Hindlimb muscle (tissue), 1 donor: ENCODE measurements around the gene ATRNL1. TPM values are rescaled to one million over a fixed set of nuclear protein-coding genes. Genes with fewer than 3 reads are reported as not detected.

Source experiments
- DNase-seq: peaks from one replicate; pipeline ENCODE4 v3.0.0-alpha.2; 2013
- polyA plus RNA-seq: library from polyadenylated mRNA; unstranded; fragments of 120-200 nt; gene quantifications from one replicate; pipeline ENCODE4 v1.2.1, GENCODE V29; 2013; ENCODE audit not compliant: insufficient read length

The ATRNL1 gene
- polyA plus RNA-seq, 1 donor = 0.45 TPM

GRCh38 chr10:115909962-115910731 is 817.0 kb downstream of the ATRNL1 start:
- DNase-seq = no peak

GRCh38 chr10:115914475-115914874 is 821.3 kb downstream of the ATRNL1 start:
- no peak for DNase-seq

- DNase-seq = no peak
Measured at GRCh38 chr10:115915429-115915828, 822.3 kb downstream of the ATRNL1 start.

GRCh38 chr10:115918812-115919211 is 825.6 kb downstream of the ATRNL1 start:
- no peak for DNase-seq

- DNase-seq = no peak
Measured at GRCh38 chr10:115921795-115922194, 828.6 kb downstream of the ATRNL1 start.

GRCh38 chr10:115931309-115931708 is 838.1 kb downstream of the ATRNL1 start:
- DNase-seq = no peak

- DNase-seq = no peak
Measured at GRCh38 chr10:115932099-115932498, 838.9 kb downstream of the ATRNL1 start.

GRCh38 chr10:115933098-115933497 is 839.9 kb downstream of the ATRNL1 start:
- no peak for DNase-seq

- DNase-seq = no peak
Measured at GRCh38 chr10:115935731-115936130, 842.6 kb downstream of the ATRNL1 start.

GRCh38 chr10:115936926-115937767 is 844.0 kb downstream of the ATRNL1 start:
- DNase-seq = no peak

- DNase-seq = no peak
Measured at GRCh38 chr10:115937768-115938056, 844.5 kb downstream of the ATRNL1 start.

- DNase-seq = no peak
Measured at GRCh38 chr10:115939101-115939854, 846.1 kb downstream of the ATRNL1 start.

GRCh38 chr10:115941361-115941771 is 848.2 kb downstream of the ATRNL1 start:
- peak; percentile 32 for DNase-seq

- DNase-seq = no peak
Measured at GRCh38 chr10:115942101-115942500, 848.9 kb downstream of the ATRNL1 start.

GRCh38 chr10:115944538-115944937 is 851.4 kb downstream of the ATRNL1 start:
- no peak for DNase-seq

GRCh38 chr10:115945701-115946445 is 852.7 kb downstream of the ATRNL1 start:
- no peak for DNase-seq

GRCh38 chr10:115947104-115947503 is 853.9 kb downstream of the ATRNL1 start:
- no peak for DNase-seq

GRCh38 chr10:115948465-115948864 is 855.3 kb downstream of the ATRNL1 start:
- peak; percentile 19 for DNase-seq

GRCh38 chr10:115949282-115949844 is 856.2 kb downstream of the ATRNL1 start:
- DNase-seq = no peak

- no peak for DNase-seq
Measured at GRCh38 chr10:115950320-115950719, 857.2 kb downstream of the ATRNL1 start.

- no peak for DNase-seq
Measured at GRCh38 chr10:115951242-115951641, 858.1 kb downstream of the ATRNL1 start.

GRCh38 chr10:115953281-115953680 is 860.1 kb downstream of the ATRNL1 start:
- no peak for DNase-seq
